Effector CD4-positive, alpha-beta T cell (primary cell): Measurements from ENCODE around the gene TAF15.
A peak's percentile ranks its signal among the peaks of the same experiment; 100 is the strongest.

ENCODE experiments used
- DNase-seq: peaks from one replicate; pipeline ENCODE4 v3.0.0-alpha.2; 2020

The TAF15 gene

GRCh38 chr17:35825206-35825605 is 15.9 kb downstream of the TAF15 start:
- no peak for DNase-seq

DNA sequence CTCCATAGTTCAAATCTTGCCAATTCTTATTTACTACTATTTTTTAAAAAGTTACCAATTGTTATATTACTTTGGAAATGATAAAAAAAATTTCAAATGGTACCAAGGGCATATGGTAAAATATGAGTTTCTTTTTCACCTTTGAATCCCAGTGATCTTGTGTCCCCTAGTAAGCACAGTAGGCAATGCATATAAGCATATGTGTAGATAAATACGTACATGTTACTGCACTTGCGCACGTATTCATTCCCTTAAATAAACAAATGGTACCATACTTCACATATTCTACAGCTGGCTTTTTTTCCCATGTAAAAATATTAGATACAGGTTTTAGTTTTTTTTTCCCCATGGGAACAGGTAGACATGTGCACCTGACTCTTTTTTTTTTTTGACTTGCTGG is 31.8 kb downstream of the TAF15 start:
- no peak for DNase-seq

DNA sequence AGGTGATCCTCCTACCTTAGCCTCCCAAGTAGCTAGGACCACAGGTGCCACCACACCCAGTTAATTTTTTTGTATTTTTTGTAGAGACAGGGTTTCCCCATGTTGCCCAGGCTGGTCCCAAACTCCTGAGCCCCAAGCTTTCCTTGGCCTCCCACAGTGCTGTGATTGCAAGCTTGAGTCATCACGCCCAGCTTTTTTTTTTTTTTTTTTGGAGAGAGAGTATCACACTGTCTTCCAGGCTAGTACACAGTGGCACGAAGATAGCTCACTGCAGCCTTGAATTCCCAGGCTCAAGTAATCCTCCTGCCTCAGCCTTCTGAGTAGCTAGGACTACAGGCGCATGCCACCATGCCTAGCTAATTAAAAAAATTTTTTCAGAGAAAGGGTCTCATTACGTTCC is 32.2 kb downstream of the TAF15 start:
- DNase-seq, result no peak

DNA sequence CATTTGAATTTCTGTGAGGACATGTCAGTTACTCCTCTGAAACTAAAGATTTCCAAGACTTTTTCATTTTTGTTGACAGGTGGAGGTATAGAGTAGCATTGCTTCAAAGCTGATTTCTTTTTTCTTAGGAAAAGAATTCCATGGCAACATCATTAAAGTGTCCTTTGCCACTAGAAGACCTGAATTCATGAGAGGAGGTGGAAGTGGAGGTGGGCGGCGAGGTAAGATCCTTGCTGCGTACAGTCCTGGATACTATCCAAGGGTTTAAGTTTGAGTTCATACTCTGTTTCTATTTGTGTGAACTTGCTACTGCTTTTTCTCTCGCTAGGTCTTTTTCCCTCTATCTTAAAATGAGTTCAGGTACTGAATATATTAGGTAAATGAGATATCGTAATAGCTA is 33.0 kb downstream of the TAF15 start:
- DNase-seq, result no peak

GRCh38 chr17:35843698-35844097 is 34.4 kb downstream of the TAF15 start:
- no peak for DNase-seq

- DNase-seq, result no peak
These were observed 35.3 kb downstream of the TAF15 start for GRCh38 chr17:35844547-35844946.

DNA sequence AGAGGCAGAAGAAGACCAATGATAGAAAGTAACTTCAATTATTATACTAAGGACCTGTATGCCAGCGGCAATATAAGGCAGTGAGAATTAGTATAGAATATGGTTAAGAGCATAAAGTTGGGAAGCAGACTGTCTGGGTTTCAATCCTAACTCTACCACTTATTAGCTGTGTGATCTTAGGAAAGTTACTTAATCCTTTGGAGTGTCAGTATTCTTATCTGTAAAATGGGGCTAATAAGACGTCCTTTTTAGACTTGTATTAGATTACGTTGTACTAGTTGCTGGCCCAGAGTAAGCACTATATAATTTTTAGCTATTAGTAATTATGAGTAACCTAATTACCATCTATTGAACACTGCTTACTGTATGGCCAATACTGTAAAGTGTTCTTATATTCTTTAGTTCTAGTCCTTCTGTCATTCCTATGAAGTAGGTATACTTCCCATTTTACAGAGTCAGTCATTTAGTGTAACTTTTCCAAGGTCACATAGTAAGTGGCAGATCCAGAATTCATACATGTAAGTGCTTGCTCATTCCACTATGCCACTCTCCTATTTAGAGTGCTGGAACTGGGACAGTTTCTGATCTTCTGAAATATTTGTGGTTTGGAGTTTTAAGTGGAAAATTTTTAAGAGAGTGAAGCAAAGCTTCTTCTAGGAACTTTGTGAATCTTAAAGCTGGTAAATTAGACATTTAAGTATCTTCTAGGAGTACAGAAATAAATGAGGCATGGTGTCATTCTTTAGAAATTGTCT is 36.9 kb downstream of the TAF15 start:
- no peak for DNase-seq

- DNase-seq, result no peak
These were observed 37.7 kb downstream of the TAF15 start for GRCh38 chr17:35847006-35847405.

DNA sequence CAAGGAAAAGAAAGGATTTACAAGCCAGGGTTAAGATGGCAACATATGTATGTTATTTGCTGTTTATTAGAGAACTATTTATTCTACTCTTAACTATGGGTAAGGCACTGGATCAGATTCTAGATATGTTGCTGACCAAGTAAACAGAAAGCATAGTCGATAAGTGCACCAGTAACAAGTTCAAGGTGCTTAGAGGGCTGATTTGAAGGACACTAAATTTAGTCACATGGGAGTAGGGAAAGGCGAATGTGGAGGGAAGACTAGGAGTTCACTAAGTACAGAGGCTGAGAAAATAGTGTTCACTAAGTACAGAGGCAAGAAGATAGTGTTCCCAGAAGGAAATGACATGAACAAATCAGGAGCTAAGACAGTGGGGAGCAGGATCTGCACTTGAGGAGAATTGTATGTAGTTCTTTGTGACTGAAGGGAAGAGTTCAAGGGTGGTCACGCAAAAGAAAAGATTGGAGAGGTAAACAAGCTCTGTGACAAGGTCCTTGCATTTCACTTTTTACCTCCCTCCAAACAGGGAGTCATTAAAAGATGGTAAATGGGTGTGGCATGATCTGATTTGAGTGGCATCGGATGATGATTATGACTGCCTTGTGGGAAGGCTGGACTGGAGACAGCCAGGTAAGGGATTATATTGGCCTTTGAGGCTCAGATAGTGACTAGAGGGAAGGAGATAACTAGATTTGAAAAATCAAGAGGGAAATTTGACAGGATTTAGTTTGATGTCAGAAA is 38.5 kb downstream of the TAF15 start:
- no peak for DNase-seq

GRCh38 chr17:35849469-35850348 is 40.4 kb downstream of the TAF15 start:
- DNase-seq, result peak; percentile 28

- DNase-seq, result no peak
These were observed 46.7 kb downstream of the TAF15 start for GRCh38 chr17:35855965-35856364.

- DNase-seq, result no peak
These were observed 47.3 kb downstream of the TAF15 start for GRCh38 chr17:35856603-35857002.

GRCh38 chr17:35864853-35865252 is 55.6 kb downstream of the TAF15 start:
- DNase-seq, result no peak

DNA sequence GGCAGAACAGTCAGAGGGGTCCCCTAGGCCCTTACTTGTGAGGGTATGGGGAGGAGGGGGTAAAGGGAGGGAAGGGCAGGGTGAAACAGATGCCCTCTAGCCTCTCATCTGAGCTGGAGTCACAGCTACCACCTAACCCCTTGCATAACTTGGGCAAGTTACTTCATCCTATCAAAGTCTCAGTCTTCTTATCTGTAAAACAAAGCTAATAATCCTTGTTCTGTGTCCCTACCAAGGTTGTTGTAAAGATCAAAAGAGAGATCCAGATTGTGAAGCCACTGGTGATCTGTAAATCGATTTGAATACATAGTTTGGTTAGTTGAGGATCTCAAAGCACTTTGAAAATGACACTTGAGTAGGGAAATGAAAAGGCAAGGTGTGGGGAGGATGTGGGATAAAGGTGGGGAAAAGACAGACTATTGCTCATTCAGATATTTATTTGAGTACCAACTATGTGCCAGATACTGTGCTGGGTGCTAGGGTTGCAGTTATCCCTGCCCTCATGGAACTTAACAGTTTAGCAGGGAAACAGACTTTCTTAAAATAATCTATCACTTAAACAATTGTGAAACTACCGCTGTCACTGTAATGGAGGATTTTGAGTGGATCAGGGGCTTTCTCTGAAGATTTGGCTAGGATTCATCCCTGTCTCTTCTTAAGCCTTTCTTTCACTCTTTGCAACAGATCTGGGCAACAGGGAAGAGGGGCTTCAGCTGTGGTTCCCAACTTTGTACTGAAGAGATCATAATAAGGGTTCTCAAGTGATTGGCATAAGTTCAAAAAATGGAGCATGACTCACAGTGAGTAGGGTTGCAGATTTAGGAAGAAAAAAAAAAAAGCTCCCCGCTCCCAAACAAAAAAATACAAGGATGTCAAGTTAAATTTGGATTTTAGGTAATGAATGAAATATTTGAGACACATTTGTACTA is 56.4 kb downstream of the TAF15 start:
- DNase-seq, result no peak

DNA sequence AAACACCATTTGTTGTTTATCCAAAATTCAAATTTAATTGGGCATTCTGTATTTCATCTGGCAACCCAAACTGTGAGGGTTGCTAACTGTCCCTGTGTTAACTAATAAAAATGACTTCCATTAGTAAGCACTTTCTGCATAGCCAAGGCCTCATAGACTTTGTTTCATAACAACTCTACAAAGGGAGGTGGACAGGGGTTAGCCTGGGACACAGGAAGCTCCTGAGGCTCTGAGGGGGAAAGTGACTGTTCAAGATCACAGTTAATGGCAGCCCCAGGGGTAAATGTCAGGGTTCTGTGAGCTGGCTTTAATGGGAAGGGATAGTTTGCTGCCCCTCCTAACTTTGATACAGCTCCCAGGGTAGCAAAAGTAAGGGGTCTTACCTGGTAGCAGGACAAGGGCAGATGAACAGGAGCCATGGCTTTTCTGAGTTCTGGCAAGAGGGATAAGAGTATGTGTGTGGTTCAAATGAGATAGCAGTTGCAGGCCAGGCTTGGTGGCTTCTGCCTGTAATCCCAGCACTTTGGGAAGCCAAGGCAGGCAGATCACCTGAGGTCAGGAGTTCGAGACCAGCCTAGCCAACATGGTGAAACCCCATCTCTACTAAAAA is 57.2 kb downstream of the TAF15 start:
- DNase-seq, result no peak

DNA sequence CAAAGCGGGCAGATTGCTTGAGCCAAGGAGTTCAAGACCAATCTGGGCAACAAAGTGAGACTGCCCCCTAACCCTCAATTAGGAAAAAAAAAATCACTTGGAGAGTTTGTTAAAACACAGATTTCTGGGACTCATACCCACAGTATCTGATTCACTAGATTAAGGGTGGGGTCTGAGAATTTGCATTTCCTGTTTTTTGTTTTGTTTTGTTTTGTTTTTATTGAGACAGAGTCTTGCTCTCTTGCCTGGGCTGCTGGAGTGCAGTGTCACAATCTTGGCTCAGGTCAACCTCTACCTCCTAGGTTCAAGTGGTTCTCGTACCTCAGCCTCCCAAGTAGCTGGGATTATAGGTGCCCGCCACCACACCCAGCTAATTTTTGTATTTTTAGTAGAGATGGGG is 58.3 kb downstream of the TAF15 start:
- DNase-seq, result no peak

- no peak for DNase-seq
These were observed 59.5 kb downstream of the TAF15 start, which contains the start of gene HEATR9 for GRCh38 chr17:35868737-35869136. Gene HEATR9, minus strand, starts transcription at chr17:35868891. Its CDS starts 149 bp downstream, at chr17:35868742.

DNA sequence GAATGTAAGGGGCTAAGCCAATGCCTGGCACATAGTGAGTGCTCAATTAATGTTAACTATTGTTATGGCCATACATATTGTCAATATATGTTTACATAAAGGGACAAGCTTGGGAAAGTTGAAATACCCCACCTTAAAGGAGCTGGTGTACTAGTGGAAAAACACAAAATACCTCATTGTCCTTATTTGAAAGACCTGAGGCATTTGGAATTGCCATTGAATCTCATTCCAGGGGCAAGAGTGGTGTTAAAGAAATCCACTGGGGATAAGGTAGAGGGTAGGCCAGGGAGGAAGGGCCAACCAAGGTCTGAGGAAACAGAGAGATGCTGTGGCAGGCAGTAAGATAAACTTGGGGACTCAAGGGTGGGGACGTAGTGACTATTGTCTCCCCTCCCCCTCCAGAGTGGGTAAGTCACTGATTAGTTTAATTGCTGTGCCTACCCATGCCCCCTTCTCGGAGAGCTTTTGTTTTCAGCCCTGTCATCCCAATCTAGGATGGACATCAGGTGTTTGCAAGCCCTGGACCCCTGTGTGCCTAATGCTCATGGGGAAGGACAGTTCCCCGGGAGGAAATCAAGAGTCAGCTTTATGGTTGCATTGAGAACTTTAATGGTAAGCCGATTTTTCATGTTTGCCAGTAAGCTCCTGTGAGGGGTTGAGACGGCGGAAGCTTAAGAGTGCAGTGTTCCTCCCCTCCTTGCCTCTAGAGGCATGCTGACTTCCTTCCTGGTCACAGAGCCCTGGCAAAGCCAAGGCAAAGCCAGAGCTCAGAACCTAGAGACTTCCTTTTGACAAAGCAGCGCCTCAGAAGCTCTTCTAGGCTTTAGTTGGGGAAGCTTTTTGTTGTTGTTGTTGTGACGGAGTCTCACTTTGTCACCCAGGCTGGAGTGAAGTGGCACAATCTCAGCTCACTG is 61.9 kb downstream of the TAF15 start:
- no peak for DNase-seq

DNA sequence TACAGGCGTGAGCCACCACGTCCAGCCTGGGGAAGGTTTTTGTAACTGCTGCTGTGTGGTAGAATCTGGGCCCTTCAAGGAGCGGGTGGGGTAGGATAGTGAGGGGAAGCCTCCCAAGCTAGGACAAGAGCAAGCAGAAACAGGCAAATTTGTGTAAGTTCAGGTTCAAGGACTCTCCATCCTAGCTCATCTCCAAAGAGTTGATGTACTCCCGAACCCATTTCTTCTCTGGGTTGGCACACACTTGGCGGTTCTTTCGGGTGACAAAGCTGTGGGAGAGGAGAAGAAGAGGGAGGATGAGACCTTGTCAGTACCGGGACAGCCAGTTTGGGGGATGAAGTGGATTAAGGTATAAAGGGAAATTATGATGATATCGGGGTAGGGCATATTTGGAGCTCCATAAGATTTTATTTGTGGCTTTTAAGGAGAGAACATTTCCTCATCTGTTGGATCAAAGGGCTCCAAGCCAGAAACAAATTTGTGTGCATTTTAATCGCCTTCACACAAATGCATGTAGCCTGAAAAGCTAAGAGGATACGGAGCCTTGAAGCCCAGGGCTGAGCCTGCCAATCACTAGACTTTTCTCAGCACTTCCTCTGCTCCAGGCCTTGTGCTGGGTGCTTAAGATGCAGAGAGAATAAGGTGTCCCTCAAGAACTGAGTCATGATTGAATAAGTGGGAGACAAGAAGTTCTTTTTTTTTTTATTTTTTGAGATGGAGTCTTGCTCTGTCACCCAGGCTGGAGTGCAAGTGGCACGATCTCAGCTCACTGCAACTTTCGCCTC is 63.1 kb downstream of the TAF15 start:
- DNase-seq, result no peak
